Ecto neural progenitor cell (in vitro differentiated cells): Measurements from ENCODE around the gene BRIP1.
"Not testable (repeated sequence)": the region's sequence is repeated elsewhere in the genome, so short reads cannot be mapped to it uniquely, and the experiment has no call there.

Experiments used
- DNase-seq: peaks from one replicate; pipeline ENCODE4 v3.0.0-alpha.2; 2018; ENCODE audit warnings: low spot score

The BRIP1 gene

DNA sequence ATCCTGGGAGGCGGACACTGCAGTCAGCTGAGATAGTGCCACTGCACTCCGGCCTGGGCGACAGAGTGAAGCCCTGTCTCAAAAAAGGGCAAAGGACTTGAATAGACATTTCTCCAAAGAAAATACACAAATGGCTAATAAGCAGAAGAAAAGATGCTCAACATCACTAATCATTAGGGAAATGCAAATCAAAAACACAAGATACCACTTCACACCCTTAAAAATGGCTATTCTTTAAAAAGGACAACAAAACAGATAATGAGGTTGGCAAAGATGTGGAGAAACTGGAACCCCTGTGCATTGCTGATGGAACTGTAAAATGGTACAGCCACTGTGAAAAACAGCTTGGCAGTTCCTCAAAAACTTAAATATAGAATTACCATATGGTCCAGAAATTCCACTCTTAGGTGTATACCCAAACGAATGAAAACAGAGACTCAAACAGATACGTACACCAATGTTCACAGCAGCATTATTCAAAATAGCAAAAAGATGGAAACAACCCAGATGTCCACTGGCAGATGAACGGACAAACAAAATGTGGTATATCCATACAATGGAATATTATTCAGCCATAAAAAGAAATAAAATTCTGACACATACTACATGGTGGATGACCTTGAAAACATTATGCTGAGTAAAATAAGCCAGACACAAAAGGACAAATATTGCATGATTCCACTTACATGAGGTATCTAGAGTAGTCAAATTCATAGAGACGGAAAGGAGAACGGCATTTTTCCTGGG lies 35.5 kb downstream of the BRIP1 start:
- DNase-seq, result no peak

- not testable (repeated sequence) for DNase-seq
These were observed 36.5 kb downstream of the BRIP1 start for GRCh38 chr17:61826866-61827265.

- DNase-seq, result not testable (repeated sequence)
These were observed 37.1 kb downstream of the BRIP1 start for GRCh38 chr17:61826198-61826597.

- DNase-seq, result no peak
These were observed 37.7 kb downstream of the BRIP1 start for GRCh38 chr17:61825448-61826137.

- no peak for DNase-seq
These were observed 40.7 kb downstream of the BRIP1 start for GRCh38 chr17:61822326-61823285.

DNA sequence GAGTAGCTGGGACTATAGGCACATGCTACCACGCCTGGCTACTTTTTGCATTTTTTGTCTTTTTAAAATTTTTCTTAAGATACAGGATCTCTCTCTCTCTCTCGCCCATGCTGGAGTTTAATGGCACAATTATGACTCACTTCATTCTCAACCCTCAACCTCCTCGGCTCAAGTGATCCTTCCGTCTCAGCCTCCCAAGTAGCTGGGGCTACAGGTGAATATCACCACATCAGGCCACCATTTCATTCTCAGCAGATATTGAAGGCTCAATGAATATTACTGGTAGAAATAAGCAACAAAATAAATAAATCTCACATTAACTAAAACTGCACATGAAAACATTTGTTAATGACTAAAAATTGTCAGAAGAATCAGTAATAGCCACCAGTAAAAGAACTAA lies 41.7 kb downstream of the BRIP1 start:
- no peak for DNase-seq

GRCh38 chr17:61819265-61819664 lies 44.1 kb downstream of the BRIP1 start:
- not testable (repeated sequence) for DNase-seq

DNA sequence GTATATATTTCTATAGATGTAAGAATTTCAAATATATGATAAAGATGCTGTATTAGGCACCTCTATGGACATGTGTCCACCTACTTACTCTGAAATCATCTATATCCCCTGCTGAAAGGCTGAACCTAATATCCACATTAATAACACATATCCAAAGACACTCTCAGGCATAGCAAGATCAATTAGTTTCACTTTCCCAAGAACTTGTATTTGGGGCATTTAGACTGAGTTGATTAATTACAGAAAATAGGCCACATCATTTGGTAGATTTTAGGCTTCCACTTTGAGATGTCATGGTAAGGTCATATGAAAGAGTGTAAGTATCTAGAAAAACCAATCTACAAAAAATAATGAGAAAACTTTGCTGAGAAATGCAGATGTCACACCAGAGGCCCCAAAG lies 45.1 kb downstream of the BRIP1 start:
- DNase-seq, result no peak

GRCh38 chr17:61817452-61817851 lies 45.9 kb downstream of the BRIP1 start:
- DNase-seq, result no peak

GRCh38 chr17:61816538-61816937 lies 46.8 kb downstream of the BRIP1 start:
- no peak for DNase-seq

GRCh38 chr17:61815863-61816503 lies 47.3 kb downstream of the BRIP1 start:
- DNase-seq, result no peak

DNA sequence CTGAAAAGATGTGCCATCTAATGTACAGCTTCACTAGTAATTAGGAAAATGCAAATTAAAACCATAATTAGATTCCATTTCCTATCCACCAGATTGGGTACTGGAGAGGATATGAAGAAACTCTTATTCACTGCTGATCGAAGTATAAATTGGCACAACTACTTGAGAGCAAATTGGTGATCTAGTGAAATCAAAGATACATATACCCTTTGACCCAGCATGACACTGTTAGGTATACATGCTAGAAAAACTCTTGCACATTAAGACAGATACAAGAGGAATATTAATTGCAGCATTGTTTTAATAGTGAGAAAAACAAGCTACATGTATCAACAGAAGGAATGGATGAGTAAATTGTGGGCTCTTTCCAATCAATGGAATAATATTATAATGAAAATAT lies 48.8 kb downstream of the BRIP1 start:
- no peak for DNase-seq

DNA sequence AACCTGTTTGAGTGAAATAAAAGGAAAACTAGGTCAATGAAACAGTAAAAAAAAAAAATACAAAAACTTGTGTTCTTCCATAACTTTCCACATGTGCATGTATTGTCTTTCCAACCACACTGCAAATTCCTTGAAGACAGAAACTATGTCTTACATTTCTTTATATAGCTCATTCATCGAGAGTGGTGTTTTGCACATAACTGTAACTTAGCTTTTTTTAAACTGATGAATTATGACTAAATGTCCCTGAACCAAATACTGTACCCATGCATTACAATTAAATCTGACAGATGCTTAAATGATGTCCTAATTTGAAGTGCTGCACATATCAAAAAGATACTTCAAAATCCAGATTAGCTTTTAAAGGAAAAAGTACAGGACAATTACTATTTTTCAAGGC lies 50.1 kb downstream of the BRIP1 start:
- no peak for DNase-seq

- DNase-seq, result no peak
These were observed 50.6 kb downstream of the BRIP1 start for GRCh38 chr17:61812747-61813146.

DNA sequence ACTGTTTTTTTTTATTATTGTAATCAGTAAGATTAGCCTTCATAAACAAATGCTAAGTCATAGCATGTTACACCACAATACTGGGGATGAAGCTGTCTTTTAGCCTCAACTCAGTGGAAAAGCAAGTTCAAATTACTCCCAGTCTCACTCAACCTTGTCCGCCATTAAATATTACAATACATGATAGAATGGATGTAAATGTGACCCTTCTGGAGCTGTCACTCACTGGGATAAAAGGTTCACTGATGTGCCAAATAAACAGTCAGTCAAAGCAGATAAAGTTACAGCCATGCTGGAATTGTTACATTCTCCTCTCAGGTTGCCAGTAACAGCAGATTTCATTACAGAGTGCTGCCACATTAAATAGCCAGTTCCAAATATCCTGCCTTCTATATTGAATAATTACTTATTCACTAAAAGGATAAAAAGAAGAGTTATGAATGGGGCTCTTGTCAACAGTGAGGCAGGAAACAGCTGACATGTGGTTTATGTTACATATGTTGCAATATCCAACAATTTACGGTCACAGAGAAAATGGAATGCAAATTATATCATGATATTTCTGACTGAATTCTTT lies 53.4 kb downstream of the BRIP1 start:
- no peak for DNase-seq

DNA sequence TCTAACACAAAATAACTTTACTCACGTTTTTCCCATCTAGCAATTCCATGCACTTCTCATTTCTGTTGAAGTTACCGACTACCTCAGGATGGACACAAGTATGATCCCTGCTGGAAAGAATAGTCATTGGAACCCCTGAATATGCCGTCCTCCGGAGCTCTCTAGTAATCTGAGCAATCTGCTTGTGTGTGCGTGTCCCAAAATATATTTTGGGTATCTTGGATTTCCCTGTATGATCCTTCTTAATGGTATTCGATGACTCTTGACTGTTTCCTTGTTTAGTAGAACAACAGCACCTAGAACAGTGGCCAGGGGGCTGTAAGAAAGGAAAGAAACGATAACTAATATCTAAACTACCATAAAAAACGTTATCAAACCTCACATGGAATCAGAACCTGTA lies 54.9 kb downstream of the BRIP1 start:
- no peak for DNase-seq

DNA sequence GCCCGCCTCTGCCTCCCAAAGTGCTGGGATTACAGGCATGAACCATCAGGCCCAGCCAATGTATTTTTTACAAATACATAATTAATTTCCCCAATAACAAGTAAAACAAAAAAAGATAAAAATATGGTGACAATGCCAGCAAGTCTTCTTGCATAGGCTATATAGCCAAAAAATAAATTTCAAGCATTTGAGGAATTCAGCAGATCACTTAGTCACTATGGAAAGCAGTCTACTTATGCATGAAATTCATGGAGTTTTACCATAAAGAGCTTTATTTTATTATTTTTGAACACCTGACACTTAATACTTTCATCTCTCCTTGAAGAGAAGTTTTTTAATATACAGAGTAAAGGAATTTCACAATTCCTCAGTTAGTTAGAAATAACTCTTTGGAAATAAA lies 56.4 kb downstream of the BRIP1 start:
- no peak for DNase-seq

DNA sequence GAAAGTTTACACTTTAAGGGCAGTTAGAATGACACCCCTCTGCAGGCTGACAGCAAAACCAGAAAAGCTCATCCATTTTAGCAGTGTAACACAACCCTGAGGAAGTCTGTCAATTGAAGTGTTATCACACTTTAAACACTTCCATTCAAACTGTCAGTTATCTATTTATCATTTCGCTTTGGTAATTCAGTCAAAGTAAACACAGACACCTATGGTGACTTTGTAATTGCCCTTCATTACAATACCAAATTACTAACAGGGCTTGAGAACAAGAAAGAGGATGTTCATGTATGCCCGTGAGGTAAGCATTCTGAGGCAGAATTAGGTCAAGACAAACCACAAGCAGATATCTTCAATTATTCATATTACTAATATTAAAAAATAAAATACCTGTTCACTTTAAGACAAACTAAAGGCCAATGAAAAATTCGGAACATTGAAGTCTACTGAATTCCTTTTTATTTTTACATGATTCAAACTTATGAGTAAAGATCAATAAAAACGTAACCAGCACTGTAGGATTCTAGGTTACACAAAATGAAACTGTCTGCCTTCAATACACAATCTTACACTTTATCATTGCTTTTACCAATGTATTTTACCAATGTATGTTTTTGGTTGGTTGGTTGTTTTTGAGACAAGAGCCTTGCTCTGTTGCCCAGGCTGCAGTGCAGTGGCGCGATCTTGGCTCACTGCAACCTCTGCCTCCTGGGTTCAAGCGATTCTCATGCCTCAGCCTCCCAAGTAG lies 57.1 kb downstream of the BRIP1 start:
- DNase-seq, result no peak

DNA sequence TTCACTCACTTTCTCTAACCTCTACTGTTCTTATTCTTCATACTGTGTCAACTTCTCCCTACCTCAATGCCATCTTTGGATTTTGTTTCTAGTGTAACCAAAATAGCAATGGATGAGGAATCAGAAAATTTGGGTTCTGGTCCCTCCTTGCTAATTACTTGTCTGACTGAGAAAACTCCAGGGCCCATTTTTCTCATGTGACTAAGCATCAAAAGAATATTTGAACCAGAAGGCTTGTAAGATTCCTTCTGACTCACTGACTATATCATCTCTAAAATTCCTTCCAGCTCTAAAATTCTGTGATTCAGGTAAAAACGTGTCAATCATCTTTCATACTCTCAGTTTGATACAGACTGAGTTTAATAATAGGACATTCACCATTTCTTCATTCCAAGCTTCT lies 57.9 kb downstream of the BRIP1 start:
- no peak for DNase-seq

DNA sequence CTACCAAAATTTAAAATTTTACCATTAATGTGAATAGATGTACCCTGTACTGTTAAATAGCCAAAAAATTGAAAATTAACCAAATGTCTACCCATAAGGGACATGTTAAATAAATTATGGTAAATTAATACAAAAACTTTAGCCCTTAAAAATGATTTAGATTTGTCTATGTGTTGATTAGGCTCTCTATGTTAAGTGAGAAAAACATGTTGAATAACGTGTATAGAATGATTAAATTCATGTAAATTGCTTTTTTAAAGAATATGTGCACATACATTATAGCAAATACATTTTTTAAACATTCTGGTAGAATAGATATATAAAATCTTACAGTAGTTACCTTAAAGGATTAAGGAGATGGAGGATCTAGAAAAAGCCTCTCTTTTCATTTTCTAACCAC lies 59.5 kb downstream of the BRIP1 start:
- no peak for DNase-seq

- DNase-seq, result no peak
These were observed 60.1 kb downstream of the BRIP1 start for GRCh38 chr17:61803216-61803615.
